Left cardiac atrium (tissue), 4 donors: ENCODE measurements around the gene SMIM33. TPM values are rescaled to one million over a fixed set of nuclear protein-coding genes. Genes with fewer than 3 reads are reported as not detected.
"Not testable (repeated sequence)": the region's sequence is repeated elsewhere in the genome, so short reads cannot be mapped to it uniquely, and the experiment has no call there.

Source experiments
- ATAC-seq, 2 donors: fragments of 200-7000 bp; cut with Tn5 transposase; one replicate each; pipeline ENCODE4 v1.9.1; 2020; ENCODE audit warnings: mild to moderate bottlenecking in 2 of 2, moderate library complexity in 2 of 2
- DNase-seq: peaks from one replicate; pipeline ENCODE4 v3.0.0-alpha.2; 2020
- intact Hi-C, 2 donors: fragments of 100-400 bp; cut with DNase I; formaldehyde crosslinking; loops; one replicate each; pipeline versions ENCODE4 v1.14.1 to v1.15.1; 2022 to 2023
- total RNA-seq, 2 donors: library from RNA; stranded (reverse); fragmentation: NEBNext Ultra II Directional; extraction: Animal tissue kit (Norgen Biotek cat#: 25700); gene quantifications; one replicate each; pipeline ENCODE4 v1.2.1, GENCODE V29; 2021
- donor health status: DM: no; HTN: yes; CAD: no.
- donor health status: DM: no; HTN: yes; CAD: no; lungs with severe emphysema.
- donor health status: DM: yes; HTN: yes; CAD: no.
- donor health status: Dilated cardiomyopathy.

The SMIM33 gene
- total RNA-seq, 2 donors from 2014 or later = not detected

GRCh38 chr5:139475865-139476617, 5.2 kb downstream of the SMIM33 start:
- intact Hi-C loops = no loop called here
- ATAC-seq = no peak
- DNase-seq = no peak

- intact Hi-C loops, ATAC-seq, DNase-seq: not testable (repeated sequence)
Measured at GRCh38 chr5:139478657-139479423, 8.0 kb downstream of the SMIM33 start.

- intact Hi-C loops, DNase-seq: not testable (repeated sequence)
Measured at GRCh38 chr5:139479729-139480128, 8.9 kb downstream of the SMIM33 start.

GRCh38 chr5:139481122-139481533, 10.3 kb downstream of the SMIM33 start:
- peak; percentile 59 for DNase-seq
- intact Hi-C loops = no loop called here
- ATAC-seq = peak; percentile 41 to 48

More at GRCh38 chr5:139479729-139480128, 8.9 kb downstream of the SMIM33 start:
- ATAC-seq = not testable (repeated sequence)

GRCh38 chr5:139481580-139482049, 10.8 kb downstream of the SMIM33 start:
- DNase-seq (no peak), ATAC-seq (peak; percentile 54 to 55)
- intact Hi-C loops = loop anchor here in 1 of 2 donors (2.0 kb wide), 1 partner anchor 63 kb away; no protein-coding TSS in a partner anchor

GRCh38 chr5:139482050-139482889, 11.5 kb downstream of the SMIM33 start, which contains the start of gene STING1:
Gene STING1 (minus strand): TSS chr5:139482758. CDS start chr5:139481704, 1,054 bp downstream.
- DNase-seq = peak; percentile 91
- peak; percentile 77 to 80 for ATAC-seq
- intact Hi-C loops = loop anchor here in 1 of 2 donors (2.0 kb wide), 1 partner anchor 63 kb away; no protein-coding TSS in a partner anchor

GRCh38 chr5:139482890-139483208, 12.0 kb downstream of the SMIM33 start:
- intact Hi-C loops = loop anchor here in 1 of 2 donors (2.0 kb wide), 1 partner anchor 64 kb away; no protein-coding TSS in a partner anchor
- not testable (repeated sequence) for DNase-seq, ATAC-seq

GRCh38 chr5:139486201-139486600, 15.4 kb downstream of the SMIM33 start:
- no peak for ATAC-seq
- intact Hi-C loops = no loop called here
- no peak for DNase-seq

- intact Hi-C loops = no loop called here
- ATAC-seq = peak; percentile 48 to 80
Measured at GRCh38 chr5:139488260-139488659, 17.5 kb downstream of the SMIM33 start.

GRCh38 chr5:139492700-139493192, 21.9 kb downstream of the SMIM33 start:
- peak; percentile 59 to 69 for ATAC-seq
- no peak for DNase-seq
- intact Hi-C loops = no loop called here

More at GRCh38 chr5:139488260-139488659, 17.5 kb downstream of the SMIM33 start:
- peak; percentile 52 for DNase-seq

GRCh38 chr5:139494256-139494655, 23.5 kb downstream of the SMIM33 start:
- DNase-seq = no peak
- intact Hi-C loops = no loop called here

GRCh38 chr5:139494832-139495231, 24.0 kb downstream of the SMIM33 start:
- ATAC-seq = no peak
- intact Hi-C loops = no loop called here
- no peak for DNase-seq

More at GRCh38 chr5:139494256-139494655, 23.5 kb downstream of the SMIM33 start:
- no peak for ATAC-seq

GRCh38 chr5:139495638-139496435, 25.0 kb downstream of the SMIM33 start:
- no peak for DNase-seq
- intact Hi-C loops = no loop called here
- ATAC-seq = peak; percentile 35 to 42

GRCh38 chr5:139501381-139501780, 30.6 kb downstream of the SMIM33 start:
- no peak for DNase-seq

GRCh38 chr5:139503036-139503817, 32.4 kb downstream of the SMIM33 start:
- intact Hi-C loops, DNase-seq, ATAC-seq: not testable (repeated sequence)

More at GRCh38 chr5:139501381-139501780, 30.6 kb downstream of the SMIM33 start:
- no peak for ATAC-seq
- intact Hi-C loops = no loop called here

GRCh38 chr5:139503879-139504278, 33.1 kb downstream of the SMIM33 start:
- intact Hi-C loops, DNase-seq, ATAC-seq: not testable (repeated sequence)

- intact Hi-C loops, DNase-seq, ATAC-seq: not testable (repeated sequence)
Measured at GRCh38 chr5:139504722-139505121, 33.9 kb downstream of the SMIM33 start.
